ENCODE results near the gene NBPF3.
"Not testable (repeated sequence)": the region's sequence is repeated elsewhere in the genome, so short reads cannot be mapped to it uniquely, and the experiment has no call there.

Gene NBPF3

GRCh38 chr1:21437341-21437640 is 2.6 kb upstream of the NBPF3 start:
- no peak for DNase-seq
- intact Hi-C loops (cut with DNase I) = no loop called here

- intact Hi-C loops (cut with DNase I); DNase-seq: not testable (repeated sequence)
Observed at GRCh38 chr1:21438646-21439312, 1.2 kb upstream of the NBPF3 start.

GRCh38 chr1:21439345-21439720 is 604 bp upstream of the NBPF3 start:
- intact Hi-C loops (cut with DNase I) = no loop called here
- no peak for DNase-seq

- intact Hi-C loops (cut with DNase I) = not testable (repeated sequence)
- peak in 2 of 10 donors; percentile 64 to 83 for DNase-seq
Observed at GRCh38 chr1:21440630-21441125, 741 bp downstream of the NBPF3 start.

GRCh38 chr1:21446647-21447046 is 6.7 kb downstream of the NBPF3 start:
- intact Hi-C loops (cut with DNase I); DNase-seq: not testable (repeated sequence)

GRCh38 chr1:21447311-21447710 is 7.4 kb downstream of the NBPF3 start:
- intact Hi-C loops (cut with DNase I) = no loop called here

GRCh38 chr1:21449906-21450305 is 10.0 kb downstream of the NBPF3 start:
- DNase-seq = no peak
- intact Hi-C loops (cut with DNase I) = no loop called here

More at GRCh38 chr1:21447311-21447710, 7.4 kb downstream of the NBPF3 start:
- no peak for DNase-seq

- DNase-seq = no peak
- intact Hi-C loops (cut with DNase I) = no loop called here
Observed at GRCh38 chr1:21451212-21451611, 11.3 kb downstream of the NBPF3 start.

- no peak for DNase-seq
- intact Hi-C loops (cut with DNase I) = no loop called here
Observed at GRCh38 chr1:21451981-21452411, 12.1 kb downstream of the NBPF3 start.

GRCh38 chr1:21453964-21454614 is 14.2 kb downstream of the NBPF3 start:
- DNase-seq; intact Hi-C loops (cut with DNase I): not testable (repeated sequence)

GRCh38 chr1:21454904-21455303 is 15.0 kb downstream of the NBPF3 start:
- DNase-seq; intact Hi-C loops (cut with DNase I): not testable (repeated sequence)

- no peak for DNase-seq
- intact Hi-C loops (cut with DNase I) = no loop called here
Observed at GRCh38 chr1:21457654-21458053, 17.7 kb downstream of the NBPF3 start.

GRCh38 chr1:21465127-21465526 is 25.2 kb downstream of the NBPF3 start:
- DNase-seq; intact Hi-C loops (cut with DNase I): not testable (repeated sequence)

GRCh38 chr1:21467946-21468345 is 28.0 kb downstream of the NBPF3 start:
- intact Hi-C loops (cut with DNase I); DNase-seq: not testable (repeated sequence)

- intact Hi-C loops (cut with DNase I) = no loop called here
- DNase-seq = no peak
Observed at GRCh38 chr1:21468599-21468998, 28.7 kb downstream of the NBPF3 start.

- intact Hi-C loops (cut with DNase I) = no loop called here
- DNase-seq = no peak
Observed at GRCh38 chr1:21469581-21469980, 29.6 kb downstream of the NBPF3 start.

- intact Hi-C loops (cut with DNase I) = no loop called here
- no peak for DNase-seq
Observed at GRCh38 chr1:21472861-21473260, 32.9 kb downstream of the NBPF3 start.

- no peak for DNase-seq
- intact Hi-C loops (cut with DNase I) = no loop called here
Observed at GRCh38 chr1:21478356-21478755, 38.4 kb downstream of the NBPF3 start.

GRCh38 chr1:21483881-21484280 is 43.9 kb downstream of the NBPF3 start:
- DNase-seq; intact Hi-C loops (cut with DNase I): not testable (repeated sequence)

- intact Hi-C loops (cut with DNase I) = no loop called here
- peak in 5 of 10 donors; percentile 18 to 78 (median 30) for DNase-seq
Observed at GRCh38 chr1:21489146-21489545, 49.2 kb downstream of the NBPF3 start.

GRCh38 chr1:21490774-21491487 is 51.0 kb downstream of the NBPF3 start:
- peak in 2 of 10 donors; percentile 35 to 86 for DNase-seq
- intact Hi-C loops (cut with DNase I) = no loop called here

Data from posterior cingulate gyrus (tissue), 11 donors.